ENCODE results near the gene IBA57.
"Not testable (repeated sequence)": the region's sequence is repeated elsewhere in the genome, so short reads cannot be mapped to it uniquely, and the experiment has no call there.

Gene IBA57

GRCh38 chr1:228185641-228185965 lies 20.0 kb downstream of the IBA57 start:
- TF ChIP-seq CTCF (IDR thresholded peaks at IDR 0.05; ENCODE audit: insufficient read depth, low read length, poor library complexity, severe bottlenecking) = no peak
- no peak for DNase-seq (ENCODE audit: extremely low read depth, insufficient read length)
- H3K36me3 ChIP-seq (ENCODE audit: control insufficient read depth, insufficient read depth, low read length) = no peaks in the 10 kb centered on the region
- H3K4me3 ChIP-seq (replicated peaks; ENCODE audit: low read depth, low read length) = no peak overlapping the region
- no peaks in the 10 kb centered on the region for H3K27me3 ChIP-seq (replicated peaks; ENCODE audit: control insufficient read depth, insufficient read depth, low read length)

GRCh38 chr1:228188249-228188648 lies 22.6 kb downstream of the IBA57 start:
- H3K4me3 ChIP-seq (replicated peaks; ENCODE audit: low read depth, low read length); H3K36me3 ChIP-seq (ENCODE audit: control insufficient read depth, insufficient read depth, low read length); DNase-seq (ENCODE audit: extremely low read depth, insufficient read length); H3K27me3 ChIP-seq (replicated peaks; ENCODE audit: control insufficient read depth, insufficient read depth, low read length): not testable (repeated sequence)

GRCh38 chr1:228190182-228190581 lies 24.6 kb downstream of the IBA57 start:
- DNase-seq (ENCODE audit: extremely low read depth, insufficient read length) = no peak
- H3K27me3 ChIP-seq (replicated peaks; ENCODE audit: control insufficient read depth, insufficient read depth, low read length) = no peaks in the 10 kb centered on the region
- no peak for TF ChIP-seq CTCF (IDR thresholded peaks at IDR 0.05; ENCODE audit: insufficient read depth, low read length, poor library complexity, severe bottlenecking)
- H3K36me3 ChIP-seq (ENCODE audit: control insufficient read depth, insufficient read depth, low read length) = no peaks in the 10 kb centered on the region
- H3K4me3 ChIP-seq (replicated peaks; ENCODE audit: low read depth, low read length) = no peak overlapping the region

GRCh38 chr1:228190778-228191177 lies 25.2 kb downstream of the IBA57 start:
- H3K4me3 ChIP-seq (replicated peaks; ENCODE audit: low read depth, low read length) = no peak overlapping the region
- H3K27me3 ChIP-seq (replicated peaks; ENCODE audit: control insufficient read depth, insufficient read depth, low read length) = no peaks in the 10 kb centered on the region
- no peaks in the 10 kb centered on the region for H3K36me3 ChIP-seq (ENCODE audit: control insufficient read depth, insufficient read depth, low read length)
- no peak for TF ChIP-seq CTCF (IDR thresholded peaks at IDR 0.05; ENCODE audit: insufficient read depth, low read length, poor library complexity, severe bottlenecking)
- no peak for DNase-seq (ENCODE audit: extremely low read depth, insufficient read length)

- Histone ChIP-seq H3K27me3 (replicated peaks; ENCODE audit: control insufficient read depth, insufficient read depth, low read length) (no peaks in the 10 kb centered on the region), H3K4me3 (replicated peaks; ENCODE audit: low read depth, low read length) (no peak overlapping the region), H3K36me3 (ENCODE audit: control insufficient read depth, insufficient read depth, low read length) (no peaks in the 10 kb centered on the region)
- no peak for DNase-seq (ENCODE audit: extremely low read depth, insufficient read length)
- TF ChIP-seq CTCF (IDR thresholded peaks at IDR 0.05; ENCODE audit: insufficient read depth, low read length, poor library complexity, severe bottlenecking) = no peak
Measured at GRCh38 chr1:228194436-228194835, 28.8 kb downstream of the IBA57 start.

GRCh38 chr1:228194921-228195812 lies 29.6 kb downstream of the IBA57 start:
- H3K4me3 ChIP-seq (replicated peaks; ENCODE audit: low read depth, low read length) = no peak overlapping the region
- H3K27me3 ChIP-seq (replicated peaks; ENCODE audit: control insufficient read depth, insufficient read depth, low read length) = no peaks in the 10 kb centered on the region
- no peak for DNase-seq (ENCODE audit: extremely low read depth, insufficient read length)
- no peak for TF ChIP-seq CTCF (IDR thresholded peaks at IDR 0.05; ENCODE audit: insufficient read depth, low read length, poor library complexity, severe bottlenecking)
- no peaks in the 10 kb centered on the region for H3K36me3 ChIP-seq (ENCODE audit: control insufficient read depth, insufficient read depth, low read length)

Data from GM06990 (cell line).